Measurements from ENCODE around the gene ABCC1. TPM values are rescaled to one million over a fixed set of nuclear protein-coding genes. Genes with fewer than 3 reads are reported as not detected.

ABCC1 gene
- total and polyA plus RNA-seq, 2 of the 8 experiments (the other 6 are each of a cell fraction or from before 2014, with no cell fraction given): 42.6 to 66.8 TPM

DNA sequence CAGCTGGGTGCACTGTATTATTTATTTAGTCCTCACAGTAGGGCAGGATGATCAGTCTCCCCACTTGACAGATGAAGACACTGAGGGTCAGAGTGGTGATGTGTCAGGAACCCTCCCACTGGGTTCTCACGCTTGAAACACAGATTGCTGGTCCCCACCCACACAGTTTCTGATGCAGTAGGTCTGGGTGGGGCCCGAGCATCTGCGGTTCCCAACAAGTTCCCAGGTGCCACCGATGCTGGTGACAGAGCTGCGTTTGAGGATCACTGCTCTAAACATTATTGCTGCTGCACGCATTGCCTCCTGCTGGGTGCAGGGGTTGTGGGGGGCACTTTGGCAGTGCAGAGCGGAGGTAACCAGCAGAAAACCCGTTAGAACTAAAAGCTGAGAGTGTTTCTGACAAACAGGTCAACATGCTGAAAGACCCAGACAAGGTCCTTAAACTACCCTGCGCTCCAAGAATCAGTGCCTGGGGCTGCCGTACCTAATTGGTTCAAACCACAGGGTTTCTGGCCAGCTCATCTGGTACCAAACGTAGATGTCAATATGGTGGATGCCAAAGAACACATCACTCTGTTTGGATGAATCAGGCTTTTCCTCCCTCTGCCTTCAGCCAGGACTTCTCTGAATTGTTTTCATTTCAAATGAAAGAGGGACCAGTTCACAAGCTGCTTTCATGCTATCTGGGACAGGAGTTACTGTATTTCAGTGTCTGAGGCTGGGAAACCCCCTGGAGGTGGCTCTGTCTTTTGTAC, 76.0 kb downstream of the ABCC1 start:
- Histone ChIP-seq H3K27ac (ENCODE audit: low read depth, low read length) (no peak overlapping the region), H4K5ac (ENCODE audit: insufficient read length, low read depth, low read length) (no peak overlapping the region), H2BK20ac (ENCODE audit: low read length) (no peak overlapping the region), H3K23ac (ENCODE audit: insufficient read length) (no peak overlapping the region), H2AK5ac (ENCODE audit: low read depth, low read length) (no peak overlapping the region), H2BK15ac (ENCODE audit: low read length) (no peak overlapping the region), H3K27me3 (replicated peaks in 1 of 4; ENCODE audit: control insufficient read depth in 3 of 4, extremely low read depth in 1 of 4, insufficient read depth in 3 of 4, low read length in 3 of 4) (no peaks in the 10 kb centered on the region), H3K9me3 (ENCODE audit: insufficient read depth in 2 of 2, low read depth in 1 of 2, low read length in 1 of 2) (no peaks in the 10 kb centered on the region), H2BK120ac (replicated peaks; ENCODE audit: low read depth, low read length) (no peak overlapping the region), H3K14ac (ENCODE audit: insufficient read length) (no peak overlapping the region), H3K36me3 (ENCODE audit: control insufficient read depth in 2 of 4, insufficient read depth in 4 of 4, low read length in 3 of 4) (peaks cover 0 to 10% (median 5%) of the 10 kb centered on the region in 4 experiments; a peak in 6 of 8 replicates), H3K4me2 (ENCODE audit: insufficient read depth in 1 of 2, low read depth in 2 of 2, low read length in 2 of 2) (no peak overlapping the region), H3K56ac (replicated peaks; ENCODE audit: insufficient read length, low read depth, low read length) (no peak overlapping the region), H4K91ac (replicated peaks; ENCODE audit: insufficient read length, low read length) (no peak overlapping the region), H3K9ac (replicated peaks in 1 of 4; ENCODE audit: extremely low read depth in 1 of 4, low read depth in 3 of 4, low read length in 3 of 4) (no peak overlapping the region), H2BK12ac (ENCODE audit: low read depth, low read length) (no peak overlapping the region), H4K20me1 (replicated peaks in 1 of 2; ENCODE audit: control insufficient read depth in 1 of 2, insufficient read depth in 2 of 2, low read length in 2 of 2) (peaks cover 8 to 9% of the 10 kb centered on the region in 2 experiments), H3K79me1 (ENCODE audit: low read depth, low read length) (no peaks in the 10 kb centered on the region; the same call in 1 of the 2 replicates), H3K4me3 (ENCODE audit: extremely low read depth in 1 of 4, insufficient read depth in 2 of 4, low read depth in 3 of 4, low read length in 4 of 4) (no peak overlapping the region), H3K4ac (replicated peaks; ENCODE audit: insufficient read length, low read depth, low read length) (no peak overlapping the region), H4K8ac (ENCODE audit: extremely low read depth, insufficient read depth, low read length) (no peak overlapping the region), H2AFZ (ENCODE audit: low read length) (no peak overlapping the region), H2BK5ac (ENCODE audit: low read depth, low read length) (no peak overlapping the region; the same call in 1 of the 2 replicates), H3K18ac (ENCODE audit: extremely low read depth, low read length) (no peak overlapping the region), H3K4me1 (replicated peaks in 1 of 4; ENCODE audit: control insufficient read depth in 3 of 4, insufficient read depth in 4 of 4, low read length in 3 of 4) (peaks cover 0 to 2% (median 0%) of the 10 kb centered on the region in 4 experiments; a peak in 2 of 7 replicates), H3K23me2 (ENCODE audit: low read depth, low read length) (no peaks in the 10 kb centered on the region), H3K79me2 (ENCODE audit: control insufficient read depth in 1 of 2, insufficient read depth in 2 of 2, low read length in 2 of 2) (peaks cover 0 to 11% of the 10 kb centered on the region in 2 experiments; a peak in 2 of 4 replicates)
- FAIRE-seq (no peak), DNase-seq (ENCODE audit: low read depth in 1 of 2, low spot score in 2 of 2) (no peak)
- 83% methylated on average over 11 of the region's 11 CpGs; no CpG with 5 or more reads in 1 of the 2 experiments for WGBS, 2 experiments (ENCODE audit: extremely low coverage in 1 of 2, insufficient coverage in 1 of 2, insufficient read length in 1 of 2, insufficient replicate concordance in 2 of 2, low coverage in 1 of 2, low lambda C conversion rate in 2 of 2, missing lambda C conversion rate in 1 of 2)
- CTCF ChIA-PET (ENCODE audit: partially characterized antibody): interaction anchor here (0.6 to 3.4 kb wide), 5 partner anchors 20 to 151 kb away, joined by 3 to 13 read pairs (median 4); no protein-coding TSS in a partner anchor
- POLR2A ChIA-PET (ENCODE audit: partially characterized antibody): interaction anchor here (0.6 to 1.5 kb wide), 3 partner anchors 12 to 577 kb away, joined by 3 read pairs; no protein-coding TSS in a partner anchor
- TF ChIP-seq GTF2F1 (IDR thresholded peaks at IDR 0.05; ENCODE audit: borderline replicate concordance, low read depth, low read length): no peak
- no peak for TF ChIP-seq TBP (IDR thresholded peaks at IDR 0.05; ENCODE audit: low read depth, low read length)
- TF ChIP-seq SIN3A (conservative IDR thresholded peaks at IDR 0.05 in 1 of 2, IDR thresholded peaks at IDR 0.05 in 1 of 2; ENCODE audit: low read depth in 1 of 2, low read length in 2 of 2): no peak
- TF ChIP-seq SIRT6 (IDR thresholded peaks at IDR 0.05; ENCODE audit: low read length): no peak
- no peak for TF ChIP-seq CTBP2 (IDR thresholded peaks at IDR 0.05; ENCODE audit: borderline replicate concordance, insufficient read depth, insufficient read length, low read length)
- no peak for TF ChIP-seq JUND (IDR thresholded peaks at IDR 0.05; ENCODE audit: low read length)
